Measurements from ENCODE around the gene ERG28. TPM values are rescaled to one million over a fixed set of nuclear protein-coding genes. Genes with fewer than 3 reads are reported as not detected.

ERG28 gene
- total and polyA plus RNA-seq, 2 of the 13 experiments (the other 11 are each of a cell fraction or from before 2014, with no cell fraction given), result 27.3 to 32.3 TPM

DNA sequence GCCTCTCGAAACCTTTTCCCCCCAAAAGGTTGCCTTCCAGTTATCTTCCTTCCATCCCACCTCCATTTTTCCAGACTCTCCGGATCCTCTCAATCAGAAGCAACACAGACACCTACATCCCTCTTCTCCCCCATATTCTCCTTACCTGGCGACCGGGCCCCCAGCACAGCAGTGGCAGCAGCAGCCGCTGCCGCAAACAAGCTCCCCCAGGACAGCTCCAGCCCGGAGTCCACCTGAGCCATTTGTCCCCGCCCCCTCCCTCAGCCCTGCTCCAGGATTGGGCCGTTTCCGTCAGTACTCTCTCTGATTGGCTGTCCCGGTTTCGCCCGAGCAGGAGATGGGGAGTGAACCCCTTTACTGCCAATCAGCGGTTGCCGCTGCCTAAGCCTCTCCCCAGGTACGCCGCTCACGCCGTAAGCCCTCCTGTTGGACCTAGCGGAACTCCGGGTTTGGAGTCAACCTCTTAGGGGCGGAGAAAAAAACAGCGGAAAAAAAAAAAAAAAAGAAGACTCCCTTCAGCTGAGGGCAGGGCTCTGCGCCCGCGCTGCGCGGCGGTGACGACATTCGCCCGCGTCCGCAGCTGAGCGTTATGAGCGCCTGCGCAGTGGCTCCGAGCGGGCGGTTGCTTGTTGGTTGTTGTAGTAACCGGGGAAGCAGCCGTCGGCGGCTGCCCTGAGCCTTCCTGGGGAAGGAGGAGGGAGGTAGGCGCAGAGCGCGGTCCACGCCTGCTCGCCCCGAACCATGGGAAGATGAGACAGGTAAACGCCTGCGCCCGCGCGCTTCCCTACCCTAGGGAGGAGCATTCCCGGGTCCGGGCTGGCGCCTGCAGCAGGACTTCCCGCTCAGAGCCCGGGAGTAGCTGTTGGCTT, at the start of gene ERG28, which contains the start of gene TTLL5 (continued):
- TF ChIP-seq ZNF317 (CRISPR knock-in tag; IDR thresholded peaks at IDR 0.05), result peak; percentile 80; the same call in 1 of the 2 replicates
- peak; percentile 82 for TF ChIP-seq ZNF263 (CRISPR knock-in tag; IDR thresholded peaks at IDR 0.05)
- TF ChIP-seq WIZ (CRISPR knock-in tag; IDR thresholded peaks at IDR 0.05), result no peak; the same call in 1 of the 2 replicates
- no peak for TF ChIP-seq XBP1 (CRISPR knock-in tag; IDR thresholded peaks at IDR 0.05)
- TF ChIP-seq PHF21A (CRISPR knock-in tag; IDR thresholded peaks at IDR 0.05), result peak; percentile 79; the same call in 1 of the 2 replicates
- no peak for TF ChIP-seq ZNF646 (CRISPR knock-in tag; IDR thresholded peaks at IDR 0.05)
- no peak for TF ChIP-seq PAF1 (CRISPR knock-in tag; IDR thresholded peaks at IDR 0.05)
- TF ChIP-seq, protein P1, sequence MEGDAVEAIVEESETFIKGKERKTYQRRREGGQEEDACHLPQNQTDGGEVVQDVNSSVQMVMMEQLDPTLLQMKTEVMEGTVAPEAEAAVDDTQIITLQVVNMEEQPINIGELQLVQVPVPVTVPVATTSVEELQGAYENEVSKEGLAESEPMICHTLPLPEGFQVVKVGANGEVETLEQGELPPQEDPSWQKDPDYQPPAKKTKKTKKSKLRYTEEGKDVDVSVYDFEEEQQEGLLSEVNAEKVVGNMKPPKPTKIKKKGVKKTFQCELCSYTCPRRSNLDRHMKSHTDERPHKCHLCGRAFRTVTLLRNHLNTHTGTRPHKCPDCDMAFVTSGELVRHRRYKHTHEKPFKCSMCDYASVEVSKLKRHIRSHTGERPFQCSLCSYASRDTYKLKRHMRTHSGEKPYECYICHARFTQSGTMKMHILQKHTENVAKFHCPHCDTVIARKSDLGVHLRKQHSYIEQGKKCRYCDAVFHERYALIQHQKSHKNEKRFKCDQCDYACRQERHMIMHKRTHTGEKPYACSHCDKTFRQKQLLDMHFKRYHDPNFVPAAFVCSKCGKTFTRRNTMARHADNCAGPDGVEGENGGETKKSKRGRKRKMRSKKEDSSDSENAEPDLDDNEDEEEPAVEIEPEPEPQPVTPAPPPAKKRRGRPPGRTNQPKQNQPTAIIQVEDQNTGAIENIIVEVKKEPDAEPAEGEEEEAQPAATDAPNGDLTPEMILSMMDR (CRISPR knock-in tag; IDR thresholded peaks at IDR 0.05), result peak; percentile 18; the same call in 1 of the 2 replicates
- peak; percentile 75; the same call in 1 of the 2 replicates for TF ChIP-seq YEATS2 (CRISPR knock-in tag; IDR thresholded peaks at IDR 0.05; ENCODE audit: borderline replicate concordance)
- TF ChIP-seq, protein P2, sequence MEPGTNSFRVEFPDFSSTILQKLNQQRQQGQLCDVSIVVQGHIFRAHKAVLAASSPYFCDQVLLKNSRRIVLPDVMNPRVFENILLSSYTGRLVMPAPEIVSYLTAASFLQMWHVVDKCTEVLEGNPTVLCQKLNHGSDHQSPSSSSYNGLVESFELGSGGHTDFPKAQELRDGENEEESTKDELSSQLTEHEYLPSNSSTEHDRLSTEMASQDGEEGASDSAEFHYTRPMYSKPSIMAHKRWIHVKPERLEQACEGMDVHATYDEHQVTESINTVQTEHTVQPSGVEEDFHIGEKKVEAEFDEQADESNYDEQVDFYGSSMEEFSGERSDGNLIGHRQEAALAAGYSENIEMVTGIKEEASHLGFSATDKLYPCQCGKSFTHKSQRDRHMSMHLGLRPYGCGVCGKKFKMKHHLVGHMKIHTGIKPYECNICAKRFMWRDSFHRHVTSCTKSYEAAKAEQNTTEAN (CRISPR knock-in tag; conservative IDR thresholded peaks at IDR 0.05), result 0 out of 2 replicates have a peak, but pooled peaks have one; percentile 15
- TF ChIP-seq ZNF136 (CRISPR knock-in tag; IDR thresholded peaks at IDR 0.05; ENCODE audit: low read depth), result no peak
- no peak for TF ChIP-seq ZNF20 (CRISPR knock-in tag; IDR thresholded peaks at IDR 0.05)
- peak; percentile 56; the same call in 1 of the 2 replicates for TF ChIP-seq ZNF274 (CRISPR knock-in tag; IDR thresholded peaks at IDR 0.05)
- TF ChIP-seq MBNL3 (CRISPR knock-in tag; conservative IDR thresholded peaks at IDR 0.05), result no peak
- peak; percentile 71; the same call in 1 of the 2 replicates for TF ChIP-seq SIN3B (IDR thresholded peaks at IDR 0.05; ENCODE audit: low read length)
- TF ChIP-seq ZNF350 (CRISPR knock-in tag; IDR thresholded peaks at IDR 0.05; ENCODE audit: borderline replicate concordance, low read depth), result peak; percentile 92
- no peak for TF ChIP-seq EED (CRISPR knock-in tag; IDR thresholded peaks at IDR 0.05)
- TF ChIP-seq, protein P3, sequence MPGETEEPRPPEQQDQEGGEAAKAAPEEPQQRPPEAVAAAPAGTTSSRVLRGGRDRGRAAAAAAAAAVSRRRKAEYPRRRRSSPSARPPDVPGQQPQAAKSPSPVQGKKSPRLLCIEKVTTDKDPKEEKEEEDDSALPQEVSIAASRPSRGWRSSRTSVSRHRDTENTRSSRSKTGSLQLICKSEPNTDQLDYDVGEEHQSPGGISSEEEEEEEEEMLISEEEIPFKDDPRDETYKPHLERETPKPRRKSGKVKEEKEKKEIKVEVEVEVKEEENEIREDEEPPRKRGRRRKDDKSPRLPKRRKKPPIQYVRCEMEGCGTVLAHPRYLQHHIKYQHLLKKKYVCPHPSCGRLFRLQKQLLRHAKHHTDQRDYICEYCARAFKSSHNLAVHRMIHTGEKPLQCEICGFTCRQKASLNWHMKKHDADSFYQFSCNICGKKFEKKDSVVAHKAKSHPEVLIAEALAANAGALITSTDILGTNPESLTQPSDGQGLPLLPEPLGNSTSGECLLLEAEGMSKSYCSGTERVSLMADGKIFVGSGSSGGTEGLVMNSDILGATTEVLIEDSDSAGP (CRISPR knock-in tag; IDR thresholded peaks at IDR 0.05; ENCODE audit: borderline replicate concordance), result peak; percentile 80; the same call in 1 of the 2 replicates

All from HepG2 (cell line).